ENCODE data around the gene JTB. TPM values are rescaled to one million over a fixed set of nuclear protein-coding genes. Genes with fewer than 3 reads are reported as not detected.
A peak's percentile ranks its signal among the peaks of the same experiment; 100 is the strongest.

Gene JTB
- total RNA-seq, 6 experiments from 2014 or later, result 55.8 to 169 (median 90.9) TPM

DNA sequence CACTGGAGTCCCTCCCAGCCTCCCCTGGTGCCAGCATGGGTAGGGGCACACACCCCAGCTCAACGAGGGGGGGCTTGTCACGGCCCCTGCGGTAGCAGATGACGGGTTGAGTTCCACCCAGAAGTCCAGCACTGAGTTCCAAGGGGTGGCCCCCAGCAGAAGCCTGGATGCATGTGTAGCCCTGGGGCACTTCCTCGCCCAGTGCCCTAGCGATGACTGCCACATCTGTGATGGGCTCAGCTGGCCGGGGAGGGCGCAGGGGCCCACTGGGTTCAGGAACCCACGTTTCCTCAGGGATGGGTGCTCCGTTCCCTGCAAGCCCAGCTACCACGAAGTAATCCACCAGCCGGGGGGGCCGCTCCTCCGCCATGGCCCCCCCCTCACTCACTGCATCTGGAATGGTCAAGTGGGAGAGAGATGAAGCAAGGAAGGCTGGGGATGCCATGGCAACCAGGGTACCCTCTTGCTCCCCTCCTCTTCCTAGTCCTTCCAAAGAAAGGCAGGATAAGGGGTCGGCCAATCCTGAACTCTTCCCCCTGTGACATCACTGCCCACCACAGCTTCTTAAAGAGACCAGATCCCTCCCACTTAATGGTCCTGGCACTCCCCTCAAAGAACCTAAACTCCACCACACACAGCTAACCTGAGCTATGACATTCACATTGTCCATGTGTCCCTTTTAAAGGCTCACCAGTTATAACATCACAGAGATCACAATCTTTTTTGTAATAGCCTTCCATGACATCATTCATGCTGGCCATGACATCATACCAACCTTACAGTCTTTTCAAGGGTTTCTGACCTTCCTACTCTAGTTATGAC lies 33.3 kb downstream of the JTB start:
- Histone ChIP-seq H3K4me1 (peaks cover 0 to 34% (median 16%) of the 10 kb centered on the region in 4 donors), H3K27me3 (no peaks in the 10 kb centered on the region), H3K27ac (peak overlapping the region; percentile 97 to 100 (median 100)), H3K9me3 (no peaks in the 10 kb centered on the region), H3K36me3 (peaks cover 0 to 17% (median 4%) of the 10 kb centered on the region in 4 donors), H3K4me3 (peak overlapping the region in 2 of 3 donors; percentile 93 to 99)
- intact Hi-C loops (cut with DNase I), result no loop called here
- WGBS (ENCODE audit: insufficient coverage, low coverage, low lambda C conversion rate, missing lambda C conversion rate), result 57% methylated on average over 1 of the region's 15 CpGs
- DNase-seq (peak in 1 of 3 donors; percentile 56), ATAC-seq (no peak)
- TF ChIP-seq CTCF (IDR thresholded peaks at IDR 0.05), result no peak
- no peak for TF ChIP-seq POLR2A (IDR thresholded peaks at IDR 0.05)

GRCh38 chr1:153942766-153943549 lies 34.5 kb downstream of the JTB start:
- DNase-seq, result peak in 1 of 3 donors; percentile 85
- Histone ChIP-seq H3K27ac (peak overlapping the region in 2 of 3 donors; percentile 21 to 75), H3K27me3 (no peaks in the 10 kb centered on the region), H3K36me3 (peaks cover 0 to 13% (median 1%) of the 10 kb centered on the region in 4 donors), H3K9me3 (no peaks in the 10 kb centered on the region), H3K4me3 (no peak overlapping the region), H3K4me1 (peaks cover 0 to 34% (median 16%) of the 10 kb centered on the region in 4 donors)
- intact Hi-C loops (cut with DNase I), result no loop called here
- TF ChIP-seq POLR2A (IDR thresholded peaks at IDR 0.05) (no peak), CTCF (IDR thresholded peaks at IDR 0.05) (no peak)
- 53% methylated on average over 3 of the region's 11 CpGs for WGBS (ENCODE audit: insufficient coverage, low coverage, low lambda C conversion rate, missing lambda C conversion rate)
- ATAC-seq, result peak in 3 of 4 donors; percentile 0 to 42 (median 9)

DNA sequence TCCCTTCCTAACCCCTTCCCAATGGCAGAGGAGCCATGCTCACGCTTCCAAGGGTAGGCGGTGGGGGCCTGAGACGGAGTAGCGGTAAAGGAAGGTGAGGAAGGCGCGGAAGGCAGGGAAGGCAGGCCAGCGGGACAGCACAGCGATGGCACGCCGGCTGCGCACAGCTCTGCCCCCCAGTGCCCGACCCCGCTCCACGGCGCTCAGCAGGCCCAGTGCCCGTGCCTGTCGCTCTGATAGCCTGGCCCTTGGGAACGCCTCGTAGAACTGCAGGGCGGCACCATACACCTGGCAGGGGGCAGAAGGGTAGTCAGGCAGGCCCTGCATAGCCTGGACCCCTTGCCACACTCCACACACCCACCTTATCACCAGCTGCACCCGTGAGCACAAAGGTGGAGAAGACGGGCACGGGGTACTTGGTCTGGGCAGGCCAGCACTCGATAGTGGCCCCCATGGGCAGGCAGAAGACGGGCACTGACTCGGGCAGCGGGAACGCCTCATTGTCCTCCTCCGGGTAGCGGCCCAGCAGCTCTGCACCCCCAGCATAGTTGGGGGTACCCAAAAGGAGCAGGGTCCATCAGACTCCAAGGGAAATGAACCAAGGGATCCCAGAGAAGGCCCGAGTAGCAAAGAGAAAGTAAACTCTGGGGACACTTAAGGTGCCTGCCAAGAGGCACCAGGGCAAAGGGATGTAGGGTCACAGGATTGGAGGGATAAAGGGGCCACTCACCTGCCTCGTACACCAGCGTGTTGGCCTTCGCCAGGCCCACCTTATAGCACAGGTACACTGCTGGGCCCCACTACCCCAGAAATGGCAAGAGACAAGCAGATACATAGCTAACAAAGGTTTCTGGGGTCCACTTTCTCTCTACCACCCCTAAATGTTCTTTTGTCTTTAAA lies 35.4 kb downstream of the JTB start:
- ATAC-seq (no peak), DNase-seq (peak in 1 of 3 donors; percentile 50)
- no peak for TF ChIP-seq POLR2A (IDR thresholded peaks at IDR 0.05)
- no peak for TF ChIP-seq CTCF (IDR thresholded peaks at IDR 0.05)
- intact Hi-C loops (cut with DNase I), result no loop called here
- H3K27me3 ChIP-seq, result no peaks in the 10 kb centered on the region
- peak overlapping the region in 1 of 3 donors; percentile 75 for H3K27ac ChIP-seq
- peaks cover 0 to 20% (median 7%) of the 10 kb centered on the region in 4 donors for H3K36me3 ChIP-seq
- WGBS (ENCODE audit: insufficient coverage, low coverage, low lambda C conversion rate, missing lambda C conversion rate), result 76% methylated on average over 5 of the region's 34 CpGs
- H3K4me3 ChIP-seq, result no peak overlapping the region
- H3K4me1 ChIP-seq, result peaks cover 0 to 30% (median 15%) of the 10 kb centered on the region in 4 donors
- H3K9me3 ChIP-seq, result no peaks in the 10 kb centered on the region

GRCh38 chr1:153940756-153941155 lies 36.7 kb downstream of the JTB start:
- intact Hi-C loops (cut with DNase I), result no loop called here
- H3K27me3 ChIP-seq, result no peaks in the 10 kb centered on the region
- peak in 1 of 3 donors; percentile 48 for DNase-seq
- H3K9me3 ChIP-seq, result no peaks in the 10 kb centered on the region
- no CpG with 5 or more reads among the region's 8 CpGs for WGBS (ENCODE audit: insufficient coverage, low coverage, low lambda C conversion rate, missing lambda C conversion rate)
- H3K4me3 ChIP-seq, result no peak overlapping the region
- peaks cover 0 to 34% (median 15%) of the 10 kb centered on the region in 4 donors for H3K36me3 ChIP-seq
- no peak for ATAC-seq
- peaks cover 0 to 25% (median 12%) of the 10 kb centered on the region in 4 donors for H3K4me1 ChIP-seq
- no peak overlapping the region for H3K27ac ChIP-seq
- no peak for TF ChIP-seq CTCF (IDR thresholded peaks at IDR 0.05)
- no peak for TF ChIP-seq POLR2A (IDR thresholded peaks at IDR 0.05)
